HG03097 (cell line): Measurements from ENCODE around the gene OSBPL10.
"Not testable (repeated sequence)": the region's sequence is repeated elsewhere in the genome, so short reads cannot be mapped to it uniquely, and the experiment has no call there.

Source experiments
- ATAC-seq: cut with Tn5 transposase; IDR thresholded peaks from one replicate; pipeline ENCODE4 v1.9.1; 2021; ENCODE audit not compliant: unreplicated experiment, low FRiP score

Gene OSBPL10

GRCh38 chr3:31783851-31784250, 197.2 kb downstream of the OSBPL10 start:
- not testable (repeated sequence) for ATAC-seq

- not testable (repeated sequence) for ATAC-seq
Observed at GRCh38 chr3:31782306-31782705, 198.8 kb downstream of the OSBPL10 start.

- ATAC-seq: no peak
Observed at GRCh38 chr3:31779514-31779913, 201.5 kb downstream of the OSBPL10 start.

- ATAC-seq: no peak
Observed at GRCh38 chr3:31777887-31778286, 203.2 kb downstream of the OSBPL10 start.

GRCh38 chr3:31777092-31777491, 204.0 kb downstream of the OSBPL10 start:
- no peak for ATAC-seq

- no peak for ATAC-seq
Observed at GRCh38 chr3:31776016-31776415, 205.0 kb downstream of the OSBPL10 start.

- no peak for ATAC-seq
Observed at GRCh38 chr3:31775383-31775782, 205.7 kb downstream of the OSBPL10 start.

GRCh38 chr3:31772758-31773473, 208.1 kb downstream of the OSBPL10 start:
- ATAC-seq: no peak

GRCh38 chr3:31772272-31772671, 208.8 kb downstream of the OSBPL10 start:
- no peak for ATAC-seq

- no peak for ATAC-seq
Observed at GRCh38 chr3:31770822-31771326, 210.2 kb downstream of the OSBPL10 start.

GRCh38 chr3:31768479-31769125, 212.5 kb downstream of the OSBPL10 start:
- no peak for ATAC-seq

- ATAC-seq: no peak
Observed at GRCh38 chr3:31767920-31768319, 213.1 kb downstream of the OSBPL10 start.

- ATAC-seq: no peak
Observed at GRCh38 chr3:31766669-31767068, 214.4 kb downstream of the OSBPL10 start.

GRCh38 chr3:31765871-31766270, 215.2 kb downstream of the OSBPL10 start:
- no peak for ATAC-seq

GRCh38 chr3:31763731-31764130, 217.3 kb downstream of the OSBPL10 start:
- no peak for ATAC-seq

- ATAC-seq: no peak
Observed at GRCh38 chr3:31762888-31763351, 218.1 kb downstream of the OSBPL10 start.

GRCh38 chr3:31762097-31762764, 218.8 kb downstream of the OSBPL10 start:
- ATAC-seq: no peak

- no peak for ATAC-seq
Observed at GRCh38 chr3:31760654-31761053, 220.4 kb downstream of the OSBPL10 start.

GRCh38 chr3:31758322-31758965, 222.6 kb downstream of the OSBPL10 start:
- no peak for ATAC-seq

GRCh38 chr3:31755926-31756658, 225.0 kb downstream of the OSBPL10 start:
- ATAC-seq: no peak
